GM23338 (cell line): ENCODE results near the gene FAR1. TPM values are rescaled to one million over a fixed set of nuclear protein-coding genes. Genes with fewer than 3 reads are reported as not detected.
A peak's percentile ranks its signal among the peaks of the same experiment; 100 is the strongest.
"Not testable (repeated sequence)": the region's sequence is repeated elsewhere in the genome, so short reads cannot be mapped to it uniquely, and the experiment has no call there.

Source experiments
- ATAC-seq: fragments of 200-7000 bp; cut with Tn5 transposase; 3 replicates; pipeline ENCODE4 v1.9.1; 2020
- DNase-seq: peaks from one replicate; pipeline ENCODE4 v3.0.0-alpha.2; 2015; ENCODE audit warnings: low spot score
- H2AFZ ChIP-seq: fragments of 200-600 bp; sonication (generic); 2 replicates; pipeline ENCODE4 v1.8.0; 2016; ENCODE audit warnings: antibody characterized with exemption, mild to moderate bottlenecking, moderate library complexity
- H3F3A ChIP-seq: fragments of 200-600 bp; sonication (generic); replicated peaks from 2 replicates; pipeline ENCODE4 v1.8.0; 2017; ENCODE audit warnings: antibody characterized with exemption, mixed run types, low read depth
- H3K27ac ChIP-seq: fragments of 200-600 bp; sonication (generic); 2 replicates; pipeline ENCODE4 v1.6.1; 2016; ENCODE audit warnings: low read depth
- H3K27me3 ChIP-seq: fragments of 200-600 bp; sonication (generic); 2 replicates; pipeline ENCODE4 v1.8.0; 2016; ENCODE audit warnings: mild to moderate bottlenecking, mixed run types, moderate library complexity; ENCODE audit not compliant: insufficient read depth
- H3K36me3 ChIP-seq: fragments of 200-600 bp; sonication (generic); 2 replicates; pipeline ENCODE4 v1.8.0; 2016; ENCODE audit warnings: mild to moderate bottlenecking; ENCODE audit not compliant: insufficient read depth
- H3K4me1 ChIP-seq: fragments of 200-600 bp; sonication (generic); 2 replicates; pipeline ENCODE4 v1.8.0; 2016; ENCODE audit warnings: mild to moderate bottlenecking, moderate library complexity; ENCODE audit not compliant: insufficient read depth
- H3K4me2 ChIP-seq: fragments of 200-600 bp; sonication (generic); 2 replicates; pipeline ENCODE4 v1.7.1; 2017; ENCODE audit warnings: mixed run types
- H3K4me3 ChIP-seq: fragments of 200-600 bp; sonication (generic); 2 replicates; pipeline ENCODE4 v1.6.1; 2016; ENCODE audit warnings: mixed run types
- H3K79me2 ChIP-seq: fragments of 200-600 bp; sonication (generic); replicated peaks from 2 replicates; pipeline ENCODE4 v1.8.0; 2017; ENCODE audit warnings: mild to moderate bottlenecking; ENCODE audit not compliant: insufficient read depth
- H3K9me2 ChIP-seq: fragments of 200-600 bp; sonication (generic); 2 replicates; pipeline ENCODE4 v1.8.0; 2017; ENCODE audit not compliant: insufficient read depth
- H4K20me1 ChIP-seq: fragments of 200-600 bp; sonication (generic); replicated peaks from 2 replicates; pipeline ENCODE4 v1.8.0; 2017; ENCODE audit warnings: mild to moderate bottlenecking; ENCODE audit not compliant: insufficient read depth
- H3K27ac Mint-ChIP-seq: 2 replicates; pipeline ENCODE4 v1.8.0; 2020; ENCODE audit warnings: inconsistent platforms, mild to moderate bottlenecking, moderate library complexity, mixed read lengths
- H3K27me3 Mint-ChIP-seq: 3 replicates; pipeline ENCODE4 v1.8.0; 2022; ENCODE audit warnings: low read depth, mild to moderate bottlenecking, moderate library complexity, mixed read lengths, inconsistent platforms; ENCODE audit not compliant: insufficient read depth, poor library complexity
- H3K36me3 Mint-ChIP-seq: 3 replicates; pipeline ENCODE4 v1.8.0; 2021; ENCODE audit warnings: low read depth, mild to moderate bottlenecking, inconsistent platforms, moderate library complexity, mixed read lengths
- H3K4me1 Mint-ChIP-seq: 3 replicates; pipeline ENCODE4 v1.8.0; 2020; ENCODE audit warnings: mild to moderate bottlenecking, inconsistent platforms, mixed read lengths
- H3K4me3 Mint-ChIP-seq: 3 replicates; pipeline ENCODE4 v1.8.0; 2021; ENCODE audit warnings: moderate library complexity, mild to moderate bottlenecking, inconsistent platforms, mixed read lengths
- H3K9me3 Mint-ChIP-seq: 3 replicates; pipeline ENCODE4 v1.8.0; 2020; ENCODE audit warnings: moderate library complexity, mild to moderate bottlenecking, inconsistent platforms, mixed read lengths
- ETS1 ChIP-seq: IDR thresholded peaks from 2 replicates; pipeline ENCODE4 v1.6.1; 2016; ENCODE audit warnings: antibody characterized with exemption
- ZNF114 ChIP-seq: fragments of 250-450 bp; sonication (Bioruptor Pico); IDR thresholded peaks from 2 replicates; pipeline ENCODE4 v1.5.0; 2020; ENCODE audit warnings: mild to moderate bottlenecking, moderate library complexity
- polyA plus RNA-seq: library from polyadenylated mRNA; unstranded; fragments of >200 nt; fragmentation: Nextera tagmentation; extraction: Ambion mirVana; gene quantifications from 2 replicates; pipeline ENCODE4 v1.2.1, GENCODE V29; 2016
- total RNA-seq: library from RNA; depleted of rRNA; stranded (reverse); fragments of >200 nt; shearing (Covaris generic); gene quantifications from 2 replicates; pipeline ENCODE4 v1.2.3, GENCODE V29; 2014
- TF ChIP-seq, protein P1 (sequence below), 2 experiments: fragments of 200-600 bp in 1 of 2; sonication (generic) in 1 of 2; conservative IDR thresholded peaks; 2 replicates each; pipeline versions ENCODE4 v1.5.1 to v1.6.1; 2016 to 2017; ENCODE audit warnings: antibody characterized with exemption in 2 of 2, low read depth in 2 of 2, mild to moderate bottlenecking in 2 of 2, moderate library complexity in 1 of 2

The FAR1 gene
- total and polyA plus RNA-seq, 2 experiments from 2014 or later = 27.3 to 79.5 TPM

- H2AFZ ChIP-seq, H3K79me2 ChIP-seq, H3K27me3 ChIP-seq, H3K27ac ChIP-seq, H3K27me3 Mint-ChIP-seq, H3K4me3 Mint-ChIP-seq, H3K4me1 ChIP-seq, H3K36me3 ChIP-seq, H3K4me3 ChIP-seq, H3K4me2 ChIP-seq, ATAC-seq, H4K20me1 ChIP-seq, H3K27ac Mint-ChIP-seq, H3K4me1 Mint-ChIP-seq, DNase-seq, H3F3A ChIP-seq, H3K9me2 ChIP-seq: not testable (repeated sequence)
- Mint-ChIP-seq H3K9me3 (peaks cover 45% of the 10 kb centered on the region), H3K36me3 (peaks cover 18% of the 10 kb centered on the region; the same call in 2 of the 3 replicates)
Measured at GRCh38 chr11:13626818-13627217, 41.6 kb upstream of the FAR1 start.

DNA sequence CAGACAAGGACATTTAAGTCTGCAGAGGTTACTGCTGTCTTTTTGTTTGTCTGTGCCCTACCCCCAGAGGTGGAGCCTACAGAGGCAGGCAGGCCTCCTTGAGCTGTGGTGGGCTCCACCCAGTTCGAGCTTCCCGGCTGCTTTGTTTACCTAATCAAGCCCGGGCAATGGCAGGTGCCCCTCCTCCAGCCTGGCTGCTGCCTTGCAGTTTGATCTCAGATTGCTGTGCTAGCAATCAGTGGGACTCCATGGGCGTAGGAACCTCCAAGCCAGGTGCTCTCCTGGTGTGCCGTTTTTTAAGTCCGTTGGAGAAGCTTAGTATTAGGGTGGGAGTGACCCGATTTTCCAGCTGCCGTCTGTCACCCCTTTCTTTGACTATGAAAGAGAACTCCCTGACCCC lies 39.8 kb upstream of the FAR1 start:
- H4K20me1 ChIP-seq, H3K4me1 ChIP-seq, H3F3A ChIP-seq, H3K27ac ChIP-seq, H3K36me3 ChIP-seq, H3K27ac Mint-ChIP-seq, DNase-seq, H3K27me3 ChIP-seq, H3K4me3 Mint-ChIP-seq, H3K27me3 Mint-ChIP-seq, H3K4me3 ChIP-seq, ATAC-seq, H3K4me1 Mint-ChIP-seq, H2AFZ ChIP-seq, H3K4me2 ChIP-seq, H3K79me2 ChIP-seq: not testable (repeated sequence)
- H3K36me3 Mint-ChIP-seq = peaks cover 18% of the 10 kb centered on the region; the same call in 2 of the 3 replicates
- H3K9me3 Mint-ChIP-seq = peaks cover 45% of the 10 kb centered on the region
- peaks cover 10% of the 10 kb centered on the region; the same call in 1 of the 2 replicates for H3K9me2 ChIP-seq

- Histone ChIP-seq H4K20me1 (no peaks in the 10 kb centered on the region), H3K4me3 (no peak overlapping the region), H3K36me3 (no peaks in the 10 kb centered on the region), H3K27me3 (no peaks in the 10 kb centered on the region), H3K27ac (no peak overlapping the region), H3F3A (no peaks in the 10 kb centered on the region), H3K4me1 (no peaks in the 10 kb centered on the region), H2AFZ (no peak overlapping the region), H3K9me2 (peaks cover 10% of the 10 kb centered on the region; the same call in 1 of the 2 replicates), H3K4me2 (no peak overlapping the region), H3K79me2 (no peaks in the 10 kb centered on the region)
- H3K9me3 Mint-ChIP-seq = peaks cover 45% of the 10 kb centered on the region
- H3K27me3 Mint-ChIP-seq = no peaks in the 10 kb centered on the region
- no peak overlapping the region for H3K27ac Mint-ChIP-seq
- no peak overlapping the region for H3K4me3 Mint-ChIP-seq
- DNase-seq = no peak
- no peaks in the 10 kb centered on the region for H3K4me1 Mint-ChIP-seq
- ATAC-seq = no peak
- peaks cover 18% of the 10 kb centered on the region; the same call in 2 of the 3 replicates for H3K36me3 Mint-ChIP-seq
- no peak for TF ChIP-seq ZNF114 (CRISPR knock-in tag)
- TF ChIP-seq, protein P1, sequence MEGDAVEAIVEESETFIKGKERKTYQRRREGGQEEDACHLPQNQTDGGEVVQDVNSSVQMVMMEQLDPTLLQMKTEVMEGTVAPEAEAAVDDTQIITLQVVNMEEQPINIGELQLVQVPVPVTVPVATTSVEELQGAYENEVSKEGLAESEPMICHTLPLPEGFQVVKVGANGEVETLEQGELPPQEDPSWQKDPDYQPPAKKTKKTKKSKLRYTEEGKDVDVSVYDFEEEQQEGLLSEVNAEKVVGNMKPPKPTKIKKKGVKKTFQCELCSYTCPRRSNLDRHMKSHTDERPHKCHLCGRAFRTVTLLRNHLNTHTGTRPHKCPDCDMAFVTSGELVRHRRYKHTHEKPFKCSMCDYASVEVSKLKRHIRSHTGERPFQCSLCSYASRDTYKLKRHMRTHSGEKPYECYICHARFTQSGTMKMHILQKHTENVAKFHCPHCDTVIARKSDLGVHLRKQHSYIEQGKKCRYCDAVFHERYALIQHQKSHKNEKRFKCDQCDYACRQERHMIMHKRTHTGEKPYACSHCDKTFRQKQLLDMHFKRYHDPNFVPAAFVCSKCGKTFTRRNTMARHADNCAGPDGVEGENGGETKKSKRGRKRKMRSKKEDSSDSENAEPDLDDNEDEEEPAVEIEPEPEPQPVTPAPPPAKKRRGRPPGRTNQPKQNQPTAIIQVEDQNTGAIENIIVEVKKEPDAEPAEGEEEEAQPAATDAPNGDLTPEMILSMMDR (conservative IDR thresholded peaks at IDR 0.05; ENCODE audit: low read depth in 2 of 2) = no peak
Measured at GRCh38 chr11:13629779-13630178, 38.7 kb upstream of the FAR1 start.

DNA sequence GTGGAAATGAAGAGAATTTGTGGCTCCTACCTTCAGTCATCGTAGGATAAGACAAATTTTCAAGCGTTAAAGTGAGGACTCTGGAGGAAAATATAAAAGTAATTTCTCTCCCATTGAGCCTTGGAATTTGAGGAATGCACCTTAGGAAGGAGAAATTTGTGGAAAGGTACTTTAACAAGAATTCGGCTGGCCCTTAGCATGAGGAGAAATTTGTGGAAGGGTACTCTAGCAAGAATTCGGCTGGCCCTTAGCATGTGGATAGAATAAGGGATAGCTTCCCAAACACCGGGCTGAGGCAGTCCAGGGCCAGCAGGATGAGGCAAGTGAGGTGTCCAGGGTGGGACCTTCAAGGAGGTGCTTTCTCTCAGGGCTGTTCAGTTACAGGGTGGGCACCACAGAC lies 33.2 kb upstream of the FAR1 start:
- Histone ChIP-seq H3K9me2 (peaks cover 10% of the 10 kb centered on the region; the same call in 1 of the 2 replicates), H4K20me1 (no peaks in the 10 kb centered on the region), H2AFZ (no peak overlapping the region), H3K36me3 (no peaks in the 10 kb centered on the region), H3K27ac (no peak overlapping the region), H3K79me2 (no peaks in the 10 kb centered on the region), H3K4me3 (no peak overlapping the region), H3K4me2 (no peak overlapping the region), H3F3A (no peaks in the 10 kb centered on the region), H3K27me3 (no peaks in the 10 kb centered on the region), H3K4me1 (no peaks in the 10 kb centered on the region)
- DNase-seq (peak; percentile 51), ATAC-seq (peak; percentile 42; the same call in 1 of the 3 replicates)
- Mint-ChIP-seq H3K4me3 (no peak overlapping the region), H3K27ac (no peak overlapping the region), H3K9me3 (peaks cover 5% of the 10 kb centered on the region; the same call in 2 of the 3 replicates), H3K27me3 (peaks cover 1% of the 10 kb centered on the region), H3K36me3 (peaks cover under 1% of the 10 kb centered on the region; the same call in 2 of the 3 replicates), H3K4me1 (peaks cover 5% of the 10 kb centered on the region; the same call in 2 of the 3 replicates)
- TF ChIP-seq ETS1 = no peak
